H1 (cell line): Measurements from ENCODE around the gene ZNF689.
"Not testable (repeated sequence)": the region's sequence is repeated elsewhere in the genome, so short reads cannot be mapped to it uniquely, and the experiment has no call there.

Source experiments
- ATF3 ChIP-seq: IDR thresholded peaks from 2 replicates; pipeline ENCODE4 v1.6.1; 2011; ENCODE audit warnings: low read depth, mild to moderate bottlenecking, low read length; ENCODE audit not compliant: insufficient read depth
- CBX8 ChIP-seq: fragments of 300-800, 300-1000 bp; sonication (generic); IDR thresholded peaks from 2 replicates; pipeline ENCODE4 v1.7.1; 2016; ENCODE audit warnings: low read depth, low read length, borderline replicate concordance
- CTBP2 ChIP-seq: IDR thresholded peaks from 2 replicates; pipeline ENCODE4 v1.7.0; 2011; ENCODE audit warnings: borderline replicate concordance, mild to moderate bottlenecking, moderate library complexity, mixed read lengths, low read length; ENCODE audit not compliant: insufficient read depth, insufficient read length
- POLR2AphosphoS5 ChIP-seq: IDR thresholded peaks from 2 replicates; pipeline ENCODE4 v1.6.1; 2011; ENCODE audit warnings: low read depth, low read length
- TBP ChIP-seq: IDR thresholded peaks from 2 replicates; pipeline ENCODE4 v1.6.1; 2011; ENCODE audit warnings: low read depth, low read length, improper control_type of control experiment
- TF ChIP-seq, protein P1 (sequence below), 3 experiments: IDR thresholded peaks; 1 replicate in 2 of 3; 2 replicates in 1 of 3; pipeline versions ENCODE4 v1.5.1 to v1.6.1; 2011; ENCODE audit warnings: low read length in 3 of 3, mild to moderate bottlenecking in 3 of 3, inconsistent platforms in 2 of 3, low read depth in 1 of 3, moderate library complexity in 1 of 3; ENCODE audit not compliant: insufficient read depth in 1 of 3; ENCODE audit errors: control extremely low read depth in 1 of 3

- TF ChIP-seq ATF3, POLR2AphosphoS5, TBP, CTBP2, CBX8: not testable (repeated sequence)
- TF ChIP-seq, protein P1, sequence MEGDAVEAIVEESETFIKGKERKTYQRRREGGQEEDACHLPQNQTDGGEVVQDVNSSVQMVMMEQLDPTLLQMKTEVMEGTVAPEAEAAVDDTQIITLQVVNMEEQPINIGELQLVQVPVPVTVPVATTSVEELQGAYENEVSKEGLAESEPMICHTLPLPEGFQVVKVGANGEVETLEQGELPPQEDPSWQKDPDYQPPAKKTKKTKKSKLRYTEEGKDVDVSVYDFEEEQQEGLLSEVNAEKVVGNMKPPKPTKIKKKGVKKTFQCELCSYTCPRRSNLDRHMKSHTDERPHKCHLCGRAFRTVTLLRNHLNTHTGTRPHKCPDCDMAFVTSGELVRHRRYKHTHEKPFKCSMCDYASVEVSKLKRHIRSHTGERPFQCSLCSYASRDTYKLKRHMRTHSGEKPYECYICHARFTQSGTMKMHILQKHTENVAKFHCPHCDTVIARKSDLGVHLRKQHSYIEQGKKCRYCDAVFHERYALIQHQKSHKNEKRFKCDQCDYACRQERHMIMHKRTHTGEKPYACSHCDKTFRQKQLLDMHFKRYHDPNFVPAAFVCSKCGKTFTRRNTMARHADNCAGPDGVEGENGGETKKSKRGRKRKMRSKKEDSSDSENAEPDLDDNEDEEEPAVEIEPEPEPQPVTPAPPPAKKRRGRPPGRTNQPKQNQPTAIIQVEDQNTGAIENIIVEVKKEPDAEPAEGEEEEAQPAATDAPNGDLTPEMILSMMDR (IDR thresholded peaks at IDR 0.05; ENCODE audit: control extremely low read depth in 1 of 3, insufficient read depth in 1 of 3, low read depth in 1 of 3, low read length in 3 of 3): not testable (repeated sequence)
Measured at GRCh38 chr16:30589582-30589981, 20.6 kb downstream of the ZNF689 start.
